GM18873 (cell line): ENCODE data around the gene DLGAP4.

Experiments used
- ATAC-seq: cut with Tn5 transposase; IDR thresholded peaks from one replicate; pipeline ENCODE4 v1.9.1; 2021; ENCODE audit warnings: mild to moderate bottlenecking, moderate library complexity, moderate number of reproducible peaks; ENCODE audit not compliant: unreplicated experiment, low FRiP score

DLGAP4 gene

GRCh38 chr20:36273414-36274180, 32.5 kb upstream of the DLGAP4 start:
- ATAC-seq: no peak

GRCh38 chr20:36274181-36274841, 31.8 kb upstream of the DLGAP4 start:
- ATAC-seq: no peak

GRCh38 chr20:36275011-36275410, 31.1 kb upstream of the DLGAP4 start:
- ATAC-seq: no peak

- no peak for ATAC-seq
Measured at GRCh38 chr20:36275441-36276189, 30.5 kb upstream of the DLGAP4 start.

- ATAC-seq: no peak
Measured at GRCh38 chr20:36277546-36277945, 28.6 kb upstream of the DLGAP4 start.

GRCh38 chr20:36279362-36279761, 26.8 kb upstream of the DLGAP4 start:
- no peak for ATAC-seq

GRCh38 chr20:36279776-36280175, 26.4 kb upstream of the DLGAP4 start:
- no peak for ATAC-seq

GRCh38 chr20:36281785-36282380, 24.3 kb upstream of the DLGAP4 start:
- no peak for ATAC-seq

GRCh38 chr20:36284751-36285150, 21.4 kb upstream of the DLGAP4 start:
- ATAC-seq: no peak

GRCh38 chr20:36285746-36286447, 20.2 kb upstream of the DLGAP4 start:
- ATAC-seq: no peak

- ATAC-seq: no peak
Measured at GRCh38 chr20:36297656-36298055, 8.5 kb upstream of the DLGAP4 start.

GRCh38 chr20:36298061-36298460, 8.1 kb upstream of the DLGAP4 start:
- ATAC-seq: no peak

- ATAC-seq: no peak
Measured at GRCh38 chr20:36298795-36299339, 7.3 kb upstream of the DLGAP4 start.

GRCh38 chr20:36299459-36299858, 6.7 kb upstream of the DLGAP4 start:
- ATAC-seq: no peak

- no peak for ATAC-seq
Measured at GRCh38 chr20:36301359-36302119, 4.6 kb upstream of the DLGAP4 start.

GRCh38 chr20:36303020-36303595, 3.0 kb upstream of the DLGAP4 start:
- no peak for ATAC-seq

GRCh38 chr20:36303831-36304230, 2.3 kb upstream of the DLGAP4 start:
- no peak for ATAC-seq

- ATAC-seq: no peak
Measured at GRCh38 chr20:36304786-36305495, 1.2 kb upstream of the DLGAP4 start.
